ENCODE data around the gene RNU6-8.
A peak's percentile ranks its signal among the peaks of the same experiment; 100 is the strongest.

Gene RNU6-8

DNA sequence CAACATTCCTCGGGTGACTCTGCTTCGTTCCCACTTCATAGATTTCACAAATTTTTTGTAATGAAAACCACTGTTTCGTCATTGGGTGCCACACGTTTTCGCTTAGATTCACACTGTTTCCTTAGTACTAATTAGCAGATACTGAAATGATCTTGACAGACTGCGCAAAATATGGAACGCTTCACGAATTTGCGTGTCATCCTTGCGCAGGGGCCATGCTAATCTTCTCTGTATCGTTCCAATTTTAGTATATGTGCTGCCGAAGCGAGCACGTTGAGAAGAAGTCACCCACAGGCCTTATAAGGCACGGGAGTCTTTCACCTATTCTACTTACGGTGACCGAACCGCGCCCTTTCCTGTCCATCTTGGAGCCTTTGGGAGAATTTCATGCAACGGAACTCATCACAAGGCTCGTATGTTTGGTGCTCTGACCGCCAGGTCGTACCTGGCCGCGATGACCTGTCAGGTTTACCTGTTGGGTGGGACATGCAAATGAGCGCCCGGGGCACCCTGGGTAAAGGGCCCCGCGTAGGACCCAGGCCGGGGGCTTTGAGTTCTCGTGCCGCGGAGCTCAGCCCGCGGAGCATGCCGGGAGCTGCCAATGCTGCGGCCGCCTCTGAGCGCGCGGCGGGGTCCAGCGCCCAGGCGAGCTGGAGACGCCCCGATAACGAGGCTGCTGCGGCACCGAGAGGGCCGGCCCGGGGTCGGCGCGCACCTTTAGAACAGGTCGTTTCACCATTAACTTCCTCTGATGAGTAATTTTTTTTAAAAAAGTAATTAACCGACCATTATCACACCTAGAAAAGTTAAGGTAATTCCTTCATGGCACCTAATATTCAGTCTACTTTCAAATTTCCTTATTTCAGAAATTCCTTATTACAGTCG lies at the start of gene RNU6-8:
TSS of gene RNU6-8 (minus strand) at position 272 of the 885 bp plus-strand sequence.
- peak; percentile 88 for DNase-seq

- peak; percentile 46 for DNase-seq
Observed at GRCh38 chr14:32252030-32252670, 49.1 kb upstream of the RNU6-8 start.

- no peak for DNase-seq
Observed at GRCh38 chr14:32251530-32251929, 48.5 kb upstream of the RNU6-8 start.

DNA sequence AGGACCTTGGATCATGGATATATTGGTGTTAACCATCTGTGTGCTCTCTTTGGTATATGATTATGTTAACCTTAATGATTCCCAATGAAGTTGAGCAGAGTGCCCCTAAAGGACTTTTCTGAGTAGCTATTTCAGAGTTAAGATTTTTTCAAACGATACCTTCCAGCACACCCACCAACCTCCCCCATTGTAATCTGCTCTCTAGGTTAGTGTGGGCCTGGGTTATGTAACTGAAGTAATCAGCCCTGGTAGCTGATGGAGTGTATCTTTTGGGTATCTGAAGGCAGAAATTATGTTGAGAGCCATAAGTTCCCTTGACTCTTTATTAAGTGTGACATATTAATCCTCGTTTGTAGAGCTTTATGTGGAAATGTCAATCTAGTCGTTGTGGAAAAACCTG lies 47.6 kb upstream of the RNU6-8 start:
- DNase-seq: no peak

DNA sequence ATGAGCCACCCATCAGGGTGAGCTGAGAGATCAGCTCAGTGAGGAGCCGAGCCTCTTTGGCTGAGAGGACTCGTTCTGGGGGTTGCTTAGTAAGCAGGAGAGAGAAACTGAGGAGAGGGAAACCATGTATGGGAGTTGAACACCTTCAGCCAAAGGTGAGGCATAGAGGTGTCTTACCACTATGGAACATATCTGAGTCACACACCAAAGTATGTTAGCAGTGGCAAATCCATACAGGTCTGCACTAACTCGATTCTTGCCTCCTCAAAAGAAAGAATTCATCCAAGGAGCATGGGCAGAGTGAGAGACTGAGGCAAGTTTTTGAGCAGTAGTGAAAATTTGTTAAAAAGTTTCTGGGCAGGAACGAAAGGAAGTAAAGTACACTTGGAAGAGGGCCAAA lies 46.7 kb upstream of the RNU6-8 start:
- DNase-seq: no peak

GRCh38 chr14:32249371-32249770 lies 46.3 kb upstream of the RNU6-8 start:
- DNase-seq: no peak

GRCh38 chr14:32246751-32247150 lies 43.7 kb upstream of the RNU6-8 start:
- no peak for DNase-seq

- no peak for DNase-seq
Observed at GRCh38 chr14:32244404-32244803, 41.3 kb upstream of the RNU6-8 start.

DNA sequence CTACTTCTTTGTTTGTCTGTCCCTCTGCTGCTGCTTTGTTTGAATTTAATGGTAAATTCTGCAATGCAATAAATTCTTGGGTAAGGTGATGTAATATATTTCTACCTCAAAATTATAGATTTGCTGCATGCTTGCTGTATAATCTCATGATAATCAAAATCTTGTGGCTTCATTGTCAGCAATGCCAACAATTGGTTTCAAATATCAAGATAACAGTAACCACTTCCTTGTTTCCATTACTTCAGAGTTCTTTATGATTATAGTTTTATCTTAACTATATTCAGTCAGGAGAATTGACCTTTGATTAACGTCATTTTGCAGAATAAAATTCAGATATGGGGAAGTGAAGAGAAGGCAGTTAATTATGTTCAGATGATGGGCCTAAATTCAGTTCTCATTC lies 30.2 kb upstream of the RNU6-8 start:
- DNase-seq: no peak

DNA sequence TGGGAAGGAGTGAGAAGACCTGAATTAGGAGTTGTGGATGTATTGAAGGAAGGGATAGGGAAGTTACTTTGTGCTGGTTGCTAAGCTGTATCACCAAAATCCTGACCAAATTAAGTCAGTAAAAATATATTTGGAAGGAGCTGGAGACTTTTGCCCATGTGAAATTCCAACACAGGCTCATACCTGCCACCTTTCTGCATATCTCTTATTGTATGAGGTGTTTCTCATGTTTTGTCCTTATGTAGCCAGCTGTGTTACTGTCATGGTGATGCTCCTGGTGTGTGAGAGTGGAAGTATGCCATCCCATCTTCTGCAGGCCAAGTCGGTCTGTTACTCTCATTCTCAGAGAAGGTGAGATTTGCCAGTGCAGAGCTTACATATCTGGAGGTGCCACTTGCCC lies 29.4 kb upstream of the RNU6-8 start:
- no peak for DNase-seq

GRCh38 chr14:32230695-32231280 lies 27.7 kb upstream of the RNU6-8 start:
- DNase-seq: no peak

- no peak for DNase-seq
Observed at GRCh38 chr14:32230181-32230580, 27.1 kb upstream of the RNU6-8 start.

- no peak for DNase-seq
Observed at GRCh38 chr14:32226056-32226455, 23.0 kb upstream of the RNU6-8 start.

DNA sequence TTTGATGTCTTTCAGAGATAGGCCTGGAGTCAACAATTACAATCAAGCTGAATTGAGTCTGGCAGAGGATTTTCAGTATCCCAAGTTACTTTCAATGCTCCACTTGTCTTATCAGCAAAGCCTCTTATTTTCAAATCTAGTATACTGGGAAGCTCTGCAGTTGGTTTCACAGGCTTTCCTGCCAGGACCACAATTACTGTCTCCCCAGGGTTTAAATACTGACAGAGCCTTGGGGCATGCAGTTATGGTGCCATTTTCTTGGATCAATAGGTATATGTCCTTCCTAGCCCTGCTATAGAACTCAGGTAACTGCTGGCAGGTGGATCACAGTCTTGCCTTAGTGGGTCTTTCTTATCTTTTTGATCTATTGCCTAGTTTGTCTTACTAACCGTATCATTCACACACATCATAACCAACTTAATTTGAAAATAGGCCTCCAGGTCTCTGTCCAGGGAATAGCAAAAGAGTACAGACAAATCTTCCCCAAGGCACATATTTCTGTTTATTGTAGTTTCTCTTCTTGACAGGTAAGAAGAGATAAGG lies 22.4 kb upstream of the RNU6-8 start:
- DNase-seq: no peak

DNA sequence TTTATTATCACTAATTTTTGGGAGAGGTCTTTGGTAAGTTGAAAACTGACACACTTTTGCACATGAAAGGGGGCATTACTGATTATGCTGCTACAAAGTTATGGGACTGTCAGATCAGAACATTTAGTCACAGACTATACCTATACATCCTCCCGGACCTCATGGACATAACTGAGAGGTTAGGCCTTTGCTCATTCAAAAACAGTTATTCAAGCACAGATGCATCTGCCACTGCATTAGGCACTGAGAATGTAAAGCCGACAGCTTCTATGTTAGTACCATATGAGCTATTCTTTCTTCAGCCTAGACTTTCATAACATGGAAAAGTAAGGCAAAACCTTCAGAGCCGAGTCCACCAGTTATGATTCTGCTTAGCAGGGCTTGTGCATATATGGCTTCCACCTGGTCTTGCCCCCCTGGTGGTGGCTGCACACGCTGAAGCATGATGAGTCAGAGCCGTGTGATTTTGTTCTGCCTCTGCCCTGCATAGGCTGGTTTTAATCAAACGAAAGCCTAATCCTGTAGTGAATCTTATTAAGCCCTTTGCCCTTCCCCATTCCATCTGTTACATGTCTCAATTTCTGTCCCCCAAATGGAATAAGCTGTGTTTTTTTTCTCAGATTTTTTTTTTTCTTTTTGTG lies 21.8 kb upstream of the RNU6-8 start:
- no peak for DNase-seq

GRCh38 chr14:32217301-32217700 lies 14.2 kb upstream of the RNU6-8 start:
- no peak for DNase-seq

DNA sequence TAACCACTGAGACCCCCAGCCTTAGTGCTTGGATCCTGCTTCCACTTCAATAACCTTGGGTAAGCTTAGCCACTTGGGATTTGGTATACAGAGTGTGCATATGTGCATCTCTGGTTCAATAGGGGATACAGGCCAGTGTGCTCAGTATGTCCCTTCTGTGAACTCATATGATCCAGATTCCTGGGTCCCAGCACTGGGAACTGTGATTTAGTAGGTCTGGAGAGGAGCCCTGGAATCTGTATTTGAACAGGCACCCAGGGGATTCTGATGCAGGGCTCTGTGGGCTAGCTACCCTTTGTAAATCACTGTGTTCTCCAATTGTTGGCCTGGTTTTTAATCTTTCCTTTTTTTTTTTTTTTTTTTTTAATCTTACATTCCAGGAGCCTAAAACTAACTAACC lies 9.8 kb upstream of the RNU6-8 start:
- DNase-seq: no peak

DNA sequence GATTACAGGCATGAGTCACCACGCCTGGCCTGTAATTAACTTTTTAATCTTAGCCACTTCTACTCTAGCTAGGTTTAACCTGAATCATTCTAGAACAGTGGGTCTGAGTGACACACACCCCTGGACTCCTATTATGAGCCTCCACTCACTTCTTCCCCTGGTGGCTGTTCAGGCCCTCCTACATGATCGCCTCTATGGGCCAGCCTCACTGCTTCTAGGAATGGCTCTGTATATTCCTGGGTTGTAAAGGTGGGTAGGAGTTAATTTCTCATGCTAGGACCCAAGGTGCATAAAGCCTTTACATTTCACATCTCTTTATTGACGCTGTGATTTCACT lies 8.0 kb upstream of the RNU6-8 start:
- DNase-seq: no peak

DNA sequence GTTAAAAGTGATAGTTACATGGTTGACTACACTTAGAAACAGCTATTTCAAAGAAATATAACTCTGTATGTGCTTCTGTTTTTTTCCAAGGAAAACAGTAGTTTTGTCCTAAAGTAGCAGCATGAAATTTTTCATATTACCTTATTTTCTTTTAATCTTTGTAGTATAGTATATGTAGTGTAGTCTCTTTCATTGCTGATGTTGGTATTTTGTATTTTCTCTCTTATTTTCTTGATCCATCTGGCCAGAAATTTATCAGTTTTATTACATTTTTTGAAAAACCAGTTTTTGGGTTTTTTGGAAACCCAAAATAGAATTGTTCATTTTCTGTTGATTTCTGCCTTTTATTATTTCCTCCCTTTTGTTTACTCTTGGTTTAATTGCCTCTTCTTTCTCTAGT lies 6.4 kb upstream of the RNU6-8 start:
- DNase-seq: no peak

DNA sequence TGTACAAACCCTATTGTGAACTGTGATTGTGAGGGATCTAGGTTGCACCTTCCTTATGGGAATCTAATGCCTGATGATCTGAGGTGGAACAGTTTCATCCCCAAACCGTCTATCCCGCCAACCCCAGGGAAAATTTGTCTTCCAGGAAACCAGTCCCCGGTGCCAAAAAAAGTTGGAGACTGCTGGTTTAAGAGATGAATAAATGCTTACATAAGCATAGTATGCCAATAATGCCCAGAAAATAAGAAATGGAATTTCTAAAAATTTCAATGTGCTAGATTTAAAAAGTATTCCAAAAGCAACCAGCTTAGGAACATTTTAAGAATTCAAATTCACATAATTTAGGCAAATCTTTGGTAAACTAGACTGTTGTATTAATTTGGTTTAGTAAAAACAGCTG lies 5.4 kb upstream of the RNU6-8 start:
- DNase-seq: no peak

- DNase-seq: no peak
Observed at GRCh38 chr14:32206552-32206951, 3.5 kb upstream of the RNU6-8 start.

DNA sequence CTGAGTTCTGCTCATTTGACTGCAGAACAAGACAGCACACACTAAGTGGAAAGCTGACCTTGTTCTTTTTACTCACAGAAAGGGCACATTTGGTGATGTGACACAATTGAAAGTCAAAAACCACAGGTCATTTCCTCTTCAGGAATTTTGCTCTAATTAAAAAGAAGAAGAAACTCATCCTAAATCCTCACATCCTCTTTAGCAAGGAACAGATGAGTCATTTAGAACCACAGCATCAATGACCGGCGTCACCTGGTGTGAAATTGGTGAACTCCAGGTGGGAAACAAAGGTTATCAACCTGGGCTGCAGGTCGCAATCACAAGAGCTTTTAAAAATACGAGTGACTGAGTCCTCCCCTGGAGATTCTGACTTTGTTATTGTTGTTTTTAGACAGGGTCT lies 2.9 kb upstream of the RNU6-8 start:
- no peak for DNase-seq

DNA sequence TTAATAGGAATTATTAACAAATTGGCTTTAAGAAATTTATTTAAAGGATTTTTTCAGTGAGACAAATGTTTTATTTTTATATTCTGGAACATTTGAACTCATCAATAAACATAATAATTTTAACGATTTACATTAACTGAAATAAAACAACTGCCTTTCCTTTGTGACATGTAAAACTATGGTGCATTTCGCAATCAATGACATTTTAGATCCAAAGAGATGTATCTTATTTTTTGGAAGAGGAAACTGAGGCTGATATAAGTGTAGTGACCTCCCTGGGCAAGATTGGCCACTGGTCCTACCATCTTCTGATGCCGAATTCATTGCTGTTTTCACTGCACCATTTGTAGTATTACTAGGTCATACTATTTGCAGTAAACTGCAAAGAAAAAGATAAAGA lies 2.5 kb upstream of the RNU6-8 start:
- DNase-seq: no peak
